ENCODE results near the gene CERS5.

Gene CERS5

DNA sequence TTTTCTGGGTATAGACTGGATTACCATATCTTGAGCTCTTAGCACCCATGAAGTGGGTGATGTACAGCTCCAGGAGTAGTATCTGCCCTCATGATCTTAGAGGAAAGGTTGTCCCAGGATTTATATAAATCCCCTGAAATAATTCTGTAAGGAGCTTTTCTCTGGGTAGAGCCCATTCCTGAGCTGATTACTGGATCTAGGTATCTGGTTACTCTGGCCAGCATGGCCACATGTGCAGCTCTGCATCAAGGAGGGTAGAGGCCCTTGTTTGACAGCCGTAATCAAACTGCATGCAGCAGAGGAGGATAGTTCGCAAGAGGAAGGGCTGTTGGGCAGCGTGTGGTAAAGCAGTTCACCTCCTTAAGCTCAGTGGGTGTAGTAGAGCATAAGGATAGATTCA is 46.6 kb downstream of the CERS5 start:
- peaks cover 17 to 54% of the 10 kb centered on the region in 2 donors for H3K36me3 ChIP-seq (ENCODE audit: control insufficient read depth in 1 of 2, insufficient read depth in 2 of 2, low read length in 2 of 2)
- no peak overlapping the region for H3K9ac ChIP-seq (ENCODE audit: low read depth in 1 of 2, low read length in 2 of 2)
- peaks cover 31 to 41% of the 10 kb centered on the region in 2 donors for H3K4me1 ChIP-seq (ENCODE audit: control insufficient read depth in 1 of 2, insufficient read depth in 2 of 2, low read length in 2 of 2)
- no peaks in the 10 kb centered on the region for H3K9me3 ChIP-seq (ENCODE audit: control insufficient read depth in 1 of 2, low read length in 2 of 2)
- peak overlapping the region in 1 of 2 donors; percentile 14 for H3K4me3 ChIP-seq (ENCODE audit: low read depth in 1 of 2, low read length in 2 of 2)
- H3K27ac ChIP-seq (ENCODE audit: low read depth, low read length): no peak overlapping the region
- H3K27me3 ChIP-seq (ENCODE audit: control insufficient read depth in 1 of 2, insufficient read depth in 2 of 2, low read length in 2 of 2): no peaks in the 10 kb centered on the region

DNA sequence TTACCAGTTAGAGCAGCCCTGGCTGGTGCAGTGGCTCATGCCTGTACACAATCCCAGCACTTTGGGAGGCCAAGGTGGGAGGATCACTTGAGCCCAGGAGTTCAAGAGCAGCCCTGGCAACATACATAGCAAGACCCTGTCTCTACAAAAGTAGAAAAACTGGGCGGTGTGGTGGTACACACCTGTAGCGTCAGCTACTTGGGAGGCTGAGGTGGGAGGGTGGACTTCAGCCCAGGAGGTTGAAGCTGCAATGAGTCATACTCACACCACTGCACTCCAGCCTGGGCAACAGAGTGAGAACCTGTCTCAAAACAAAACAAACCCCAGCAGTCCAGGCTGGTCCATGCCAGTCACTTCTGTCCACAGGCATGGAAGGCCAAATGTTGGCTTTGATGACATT is 47.8 kb downstream of the CERS5 start:
- Histone ChIP-seq H3K27me3 (ENCODE audit: control insufficient read depth in 1 of 2, insufficient read depth in 2 of 2, low read length in 2 of 2) (no peaks in the 10 kb centered on the region), H3K27ac (ENCODE audit: low read depth, low read length) (no peak overlapping the region), H3K36me3 (ENCODE audit: control insufficient read depth in 1 of 2, insufficient read depth in 2 of 2, low read length in 2 of 2) (peaks cover 17 to 50% of the 10 kb centered on the region in 2 donors), H3K4me1 (ENCODE audit: control insufficient read depth in 1 of 2, insufficient read depth in 2 of 2, low read length in 2 of 2) (peaks cover 32 to 39% of the 10 kb centered on the region in 2 donors), H3K9ac (ENCODE audit: low read depth in 1 of 2, low read length in 2 of 2) (no peak overlapping the region), H3K4me3 (ENCODE audit: low read depth in 1 of 2, low read length in 2 of 2) (no peak overlapping the region), H3K9me3 (ENCODE audit: control insufficient read depth in 1 of 2, low read length in 2 of 2) (no peaks in the 10 kb centered on the region)

DNA sequence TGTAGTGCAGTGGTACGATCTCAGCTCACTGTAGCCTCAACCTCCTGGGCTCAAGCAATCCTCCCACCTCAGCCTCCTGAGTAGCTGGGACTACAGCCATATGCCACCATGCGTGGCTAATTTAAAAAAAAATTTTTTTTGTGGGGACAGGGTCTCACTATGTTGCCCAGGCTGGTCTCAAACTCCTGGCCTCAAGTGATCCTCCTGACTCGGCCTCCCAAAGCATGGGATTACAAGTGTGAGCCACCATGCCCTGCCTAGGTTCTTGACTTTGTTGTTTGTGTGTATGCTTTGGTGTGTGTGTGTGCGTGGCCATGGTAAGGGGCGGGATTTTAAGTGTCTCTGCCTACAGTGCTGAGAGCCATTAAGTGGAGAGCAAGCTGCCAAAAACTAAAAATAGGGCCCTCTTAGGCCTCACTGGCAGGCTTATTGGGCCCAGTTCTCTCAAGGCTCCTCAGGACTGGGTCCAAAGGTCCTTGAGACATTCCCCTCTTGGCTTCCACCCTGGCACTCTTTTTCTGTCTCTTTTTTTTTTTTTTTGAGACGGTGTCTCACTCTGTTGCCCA is 50.0 kb downstream of the CERS5 start:
- no peak overlapping the region for H3K27ac ChIP-seq (ENCODE audit: low read depth, low read length)
- peaks cover 17 to 31% of the 10 kb centered on the region in 2 donors for H3K36me3 ChIP-seq (ENCODE audit: control insufficient read depth in 1 of 2, insufficient read depth in 2 of 2, low read length in 2 of 2)

DNA sequence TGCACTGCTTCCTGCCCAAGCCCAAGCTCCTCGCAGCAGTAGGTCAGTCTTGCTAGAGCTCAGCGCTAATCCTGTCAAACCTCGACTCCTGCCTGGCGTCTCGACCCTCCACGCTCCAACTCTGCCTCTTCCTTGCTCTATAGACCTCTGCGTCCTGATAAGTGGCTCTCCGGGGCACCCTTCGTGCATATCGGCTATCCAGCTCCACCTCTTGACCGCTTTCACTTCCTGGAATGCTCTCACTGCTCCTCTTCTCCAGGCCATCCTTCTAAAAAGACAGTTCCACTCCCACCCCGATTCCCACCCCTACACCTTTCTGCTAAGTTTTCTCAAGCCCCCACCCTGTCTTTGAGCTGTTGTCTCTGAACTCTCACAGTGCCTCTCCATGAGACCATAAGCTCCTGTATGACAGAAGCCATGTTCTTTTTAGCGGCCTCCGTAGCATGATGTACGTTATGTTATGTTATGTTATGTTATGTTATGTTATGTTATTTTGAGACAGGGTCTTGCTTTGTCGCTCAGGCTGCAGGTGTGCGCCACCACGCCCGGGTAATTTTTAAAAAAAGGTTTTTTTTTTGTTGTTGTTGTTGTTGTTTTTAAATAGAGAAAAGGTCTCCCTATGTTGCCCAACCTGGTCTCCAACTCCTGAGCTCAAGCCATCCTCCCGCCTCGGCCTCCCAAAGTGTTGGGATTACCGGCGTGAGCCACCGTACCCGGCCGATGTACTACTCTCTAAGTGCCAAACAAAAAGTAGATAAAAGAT is 54.5 kb downstream of the CERS5 start:
- peak overlapping the region; percentile 98 to 100 for H3K9ac ChIP-seq (ENCODE audit: low read depth in 1 of 2, low read length in 2 of 2)
- peak overlapping the region; percentile 99 to 100 for H3K4me3 ChIP-seq (ENCODE audit: low read depth in 1 of 2, low read length in 2 of 2)
- H3K36me3 ChIP-seq (ENCODE audit: control insufficient read depth in 1 of 2, insufficient read depth in 2 of 2, low read length in 2 of 2): peaks cover 0 to 11% of the 10 kb centered on the region in 2 donors
- H3K27me3 ChIP-seq (ENCODE audit: control insufficient read depth in 1 of 2, insufficient read depth in 2 of 2, low read length in 2 of 2): no peaks in the 10 kb centered on the region
- peaks cover 0 to 2% of the 10 kb centered on the region in 2 donors for H3K9me3 ChIP-seq (ENCODE audit: control insufficient read depth in 1 of 2, low read length in 2 of 2)
- H3K27ac ChIP-seq (ENCODE audit: low read depth, low read length): peak overlapping the region; percentile 97
- H3K4me1 ChIP-seq (ENCODE audit: control insufficient read depth in 1 of 2, insufficient read depth in 2 of 2, low read length in 2 of 2): peaks cover 35 to 61% of the 10 kb centered on the region in 2 donors

More for the DNA sequence above, 50.0 kb downstream of the CERS5 start:
- peaks cover 0 to 1% of the 10 kb centered on the region in 2 donors for H3K9me3 ChIP-seq (ENCODE audit: control insufficient read depth in 1 of 2, low read length in 2 of 2)
- no peak overlapping the region for H3K9ac ChIP-seq (ENCODE audit: low read depth in 1 of 2, low read length in 2 of 2)
- no peaks in the 10 kb centered on the region for H3K27me3 ChIP-seq (ENCODE audit: control insufficient read depth in 1 of 2, insufficient read depth in 2 of 2, low read length in 2 of 2)
- H3K4me1 ChIP-seq (ENCODE audit: control insufficient read depth in 1 of 2, insufficient read depth in 2 of 2, low read length in 2 of 2): peaks cover 30 to 47% of the 10 kb centered on the region in 2 donors
- H3K4me3 ChIP-seq (ENCODE audit: low read depth in 1 of 2, low read length in 2 of 2): no peak overlapping the region

DNA sequence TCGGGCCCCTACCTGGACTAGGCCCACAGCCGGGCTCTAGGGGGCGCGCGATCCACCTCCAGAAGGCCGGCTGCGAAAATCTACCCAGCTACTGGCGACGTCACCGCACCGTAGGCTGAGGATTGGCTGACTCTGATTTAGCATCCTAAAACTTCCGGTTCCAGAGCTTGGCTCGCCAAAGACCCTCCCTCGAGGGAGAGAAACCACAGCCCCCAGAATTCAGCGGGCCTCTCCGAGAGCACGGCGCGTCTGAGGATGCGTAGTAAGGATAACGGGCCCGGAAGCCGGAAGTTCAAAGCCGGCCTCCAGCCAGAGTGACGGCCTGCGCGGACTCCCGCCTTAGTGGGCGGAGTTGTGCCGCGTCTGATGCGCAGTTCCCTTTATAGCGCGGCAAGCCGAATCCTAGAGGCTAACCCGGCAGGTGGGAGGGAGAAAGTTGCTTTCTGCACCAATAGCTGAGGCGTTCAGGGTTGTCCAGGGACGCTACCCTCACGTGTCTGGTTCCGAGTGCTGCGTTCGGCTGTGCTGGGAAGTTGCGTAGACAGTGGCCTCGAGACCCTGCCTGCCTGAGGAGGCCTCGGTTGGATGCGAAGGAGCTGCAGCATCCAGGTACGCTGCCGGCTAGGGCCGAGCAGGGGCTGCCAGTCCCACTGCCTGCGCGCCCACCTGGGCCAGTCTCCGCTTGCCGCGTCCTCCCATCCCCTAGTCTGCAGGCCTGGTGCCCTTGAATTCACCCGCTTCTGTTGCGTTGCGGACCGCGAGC is 55.3 kb downstream of the CERS5 start, which contains the start of gene COX14:
Gene COX14 (plus strand): TSS at position 544 of the 763 bp plus-strand sequence. CDS start 7,808 bp downstream, outside the sequence.
- Histone ChIP-seq H3K9ac (ENCODE audit: low read depth in 1 of 2, low read length in 2 of 2) (peak within 1 kb of the TSS; percentile 98 to 100), H3K27ac (ENCODE audit: low read depth, low read length) (peak within 1 kb of the TSS; percentile 97), H3K27me3 (ENCODE audit: control insufficient read depth in 1 of 2, insufficient read depth in 2 of 2, low read length in 2 of 2) (no peaks in the 10 kb centered on the region), H3K36me3 (ENCODE audit: control insufficient read depth in 1 of 2, insufficient read depth in 2 of 2, low read length in 2 of 2) (peaks cover 0 to 18% of the 10 kb centered on the region in 2 donors), H3K4me1 (ENCODE audit: control insufficient read depth in 1 of 2, insufficient read depth in 2 of 2, low read length in 2 of 2) (peaks cover 32 to 63% of the 10 kb centered on the region in 2 donors), H3K9me3 (ENCODE audit: control insufficient read depth in 1 of 2, low read length in 2 of 2) (peaks cover 0 to 2% of the 10 kb centered on the region in 2 donors), H3K4me3 (ENCODE audit: low read depth in 1 of 2, low read length in 2 of 2) (peak within 1 kb of the TSS; percentile 99 to 100)

DNA sequence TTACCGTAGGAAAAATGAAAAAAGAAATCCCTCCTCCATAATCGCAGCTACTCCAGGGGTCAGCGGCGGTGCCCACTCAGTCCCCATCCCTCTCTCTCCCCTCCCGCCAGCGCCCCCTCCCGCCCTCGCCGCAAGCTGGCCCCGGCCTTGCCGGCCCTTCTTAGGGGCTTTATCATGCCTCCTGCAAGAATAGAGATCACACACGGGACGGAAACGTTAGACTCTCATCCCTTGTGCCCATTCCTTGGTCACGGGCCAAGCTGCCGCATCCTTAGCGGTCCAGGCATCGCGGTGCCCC is 55.8 kb downstream of the CERS5 start:
- Histone ChIP-seq H3K27ac (ENCODE audit: low read depth, low read length) (peak overlapping the region; percentile 87), H3K9me3 (ENCODE audit: control insufficient read depth in 1 of 2, low read length in 2 of 2) (peaks cover 0 to 2% of the 10 kb centered on the region in 2 donors), H3K4me3 (ENCODE audit: low read depth in 1 of 2, low read length in 2 of 2) (peak overlapping the region; percentile 55 to 65), H3K9ac (ENCODE audit: low read depth in 1 of 2, low read length in 2 of 2) (peak overlapping the region in 1 of 2 donors; percentile 44), H3K36me3 (ENCODE audit: control insufficient read depth in 1 of 2, insufficient read depth in 2 of 2, low read length in 2 of 2) (peaks cover 0 to 17% of the 10 kb centered on the region in 2 donors), H3K4me1 (ENCODE audit: control insufficient read depth in 1 of 2, insufficient read depth in 2 of 2, low read length in 2 of 2) (peaks cover 32 to 64% of the 10 kb centered on the region in 2 donors), H3K27me3 (ENCODE audit: control insufficient read depth in 1 of 2, insufficient read depth in 2 of 2, low read length in 2 of 2) (no peaks in the 10 kb centered on the region)

DNA sequence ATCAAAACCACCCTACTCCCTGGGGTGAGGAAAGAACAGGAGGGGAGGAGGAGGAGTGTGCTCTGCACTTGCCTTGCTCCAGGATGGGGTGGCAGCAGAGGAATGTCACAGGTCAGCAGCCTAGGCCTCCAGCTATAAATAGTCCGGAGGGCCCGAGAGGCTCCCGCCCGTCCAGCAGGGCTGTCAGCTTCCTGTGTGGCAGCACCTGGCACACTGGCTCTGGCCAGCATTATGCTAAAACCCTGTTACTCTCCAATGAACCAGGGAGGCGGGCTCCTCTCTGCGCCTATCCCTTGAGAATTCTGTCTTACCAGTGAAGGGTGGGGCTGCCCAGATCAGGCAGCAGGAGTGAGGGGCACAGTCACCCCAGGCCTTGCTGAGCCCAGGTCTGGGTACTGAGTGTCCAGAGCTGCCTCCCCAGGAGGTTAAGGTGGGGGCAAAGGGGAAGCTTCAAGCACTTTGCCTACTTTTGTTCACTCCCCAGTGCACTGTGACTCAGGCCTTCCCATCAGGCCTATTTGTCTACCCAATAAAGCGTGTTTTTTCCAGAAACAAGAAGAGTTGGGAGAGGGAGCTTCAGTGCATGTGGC is 56.3 kb downstream of the CERS5 start:
- Histone ChIP-seq H3K9ac (ENCODE audit: low read depth in 1 of 2, low read length in 2 of 2) (peak overlapping the region; percentile 44 to 77), H3K27ac (ENCODE audit: low read depth, low read length) (peak overlapping the region; percentile 87), H3K4me1 (ENCODE audit: control insufficient read depth in 1 of 2, insufficient read depth in 2 of 2, low read length in 2 of 2) (peaks cover 32 to 63% of the 10 kb centered on the region in 2 donors)

DNA sequence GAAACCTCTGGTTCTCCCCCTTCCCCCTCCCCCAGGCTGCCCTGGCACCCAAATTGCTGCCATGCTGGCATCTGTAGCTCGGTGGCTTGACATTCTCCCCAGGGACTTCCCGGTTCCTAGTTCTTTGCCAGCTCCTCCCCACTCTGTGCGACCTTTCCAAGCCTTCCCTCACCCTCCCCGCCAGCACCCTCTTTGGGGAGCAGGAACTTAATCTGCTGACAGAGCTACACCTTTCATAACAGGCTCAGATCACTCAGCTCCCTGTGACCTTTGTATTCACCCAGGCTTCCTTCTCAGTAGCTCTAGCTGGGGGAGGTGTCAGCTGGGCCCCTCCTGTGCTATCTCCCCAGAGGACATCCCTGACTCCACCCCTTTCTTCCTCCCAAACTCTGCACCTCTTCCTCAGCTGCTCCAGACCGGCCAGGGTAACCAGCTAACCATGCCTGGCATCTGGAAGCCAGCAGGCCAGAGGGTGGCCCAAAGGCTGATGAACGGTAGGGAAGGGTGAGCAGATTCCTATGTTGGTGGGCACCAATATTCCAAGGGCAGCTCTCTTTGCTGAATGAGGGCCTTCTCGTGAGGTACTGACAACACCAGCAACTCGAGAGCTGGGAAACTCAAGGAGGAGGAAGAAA is 56.9 kb downstream of the CERS5 start:
- H3K9me3 ChIP-seq (ENCODE audit: control insufficient read depth in 1 of 2, low read length in 2 of 2): peaks cover 0 to 2% of the 10 kb centered on the region in 2 donors
- peak overlapping the region; percentile 87 for H3K27ac ChIP-seq (ENCODE audit: low read depth, low read length)
- H3K27me3 ChIP-seq (ENCODE audit: control insufficient read depth in 1 of 2, insufficient read depth in 2 of 2, low read length in 2 of 2): no peaks in the 10 kb centered on the region
- H3K4me3 ChIP-seq (ENCODE audit: low read depth in 1 of 2, low read length in 2 of 2): peak overlapping the region; percentile 55 to 65
- H3K9ac ChIP-seq (ENCODE audit: low read depth in 1 of 2, low read length in 2 of 2): peak overlapping the region; percentile 44 to 77
- H3K4me1 ChIP-seq (ENCODE audit: control insufficient read depth in 1 of 2, insufficient read depth in 2 of 2, low read length in 2 of 2): peaks cover 37 to 66% of the 10 kb centered on the region in 2 donors
- peaks cover 0 to 15% of the 10 kb centered on the region in 2 donors for H3K36me3 ChIP-seq (ENCODE audit: control insufficient read depth in 1 of 2, insufficient read depth in 2 of 2, low read length in 2 of 2)

More for the DNA sequence above, 56.3 kb downstream of the CERS5 start:
- peak overlapping the region; percentile 55 to 65 for H3K4me3 ChIP-seq (ENCODE audit: low read depth in 1 of 2, low read length in 2 of 2)
- peaks cover 0 to 2% of the 10 kb centered on the region in 2 donors for H3K9me3 ChIP-seq (ENCODE audit: control insufficient read depth in 1 of 2, low read length in 2 of 2)
- H3K36me3 ChIP-seq (ENCODE audit: control insufficient read depth in 1 of 2, insufficient read depth in 2 of 2, low read length in 2 of 2): peaks cover 0 to 15% of the 10 kb centered on the region in 2 donors
- no peaks in the 10 kb centered on the region for H3K27me3 ChIP-seq (ENCODE audit: control insufficient read depth in 1 of 2, insufficient read depth in 2 of 2, low read length in 2 of 2)

DNA sequence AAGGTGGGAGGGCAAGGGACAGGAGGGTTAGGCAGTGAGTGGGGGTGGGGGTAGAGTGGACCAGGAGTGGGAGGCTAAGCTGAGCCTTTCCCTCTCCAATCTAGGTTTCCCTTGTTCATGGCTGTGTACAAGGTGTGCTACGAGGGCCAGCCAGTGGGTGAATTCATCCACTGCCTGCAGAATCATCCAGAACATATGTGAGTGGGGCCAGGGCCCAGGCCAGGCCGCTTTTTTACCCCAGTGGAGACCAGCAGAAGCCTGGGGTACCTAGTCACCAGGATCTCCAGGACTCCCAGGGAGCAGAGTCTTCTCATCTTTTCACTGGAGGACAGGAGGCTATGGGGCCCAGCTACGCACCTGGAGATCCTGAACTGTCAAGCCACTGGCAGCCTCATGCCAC is 57.9 kb downstream of the CERS5 start:
- Histone ChIP-seq H3K4me1 (ENCODE audit: control insufficient read depth in 1 of 2, insufficient read depth in 2 of 2, low read length in 2 of 2) (peaks cover 45 to 69% of the 10 kb centered on the region in 2 donors), H3K27ac (ENCODE audit: low read depth, low read length) (peak overlapping the region; percentile 87), H3K9me3 (ENCODE audit: control insufficient read depth in 1 of 2, low read length in 2 of 2) (peaks cover 0 to 2% of the 10 kb centered on the region in 2 donors), H3K27me3 (ENCODE audit: control insufficient read depth in 1 of 2, insufficient read depth in 2 of 2, low read length in 2 of 2) (no peaks in the 10 kb centered on the region), H3K36me3 (ENCODE audit: control insufficient read depth in 1 of 2, insufficient read depth in 2 of 2, low read length in 2 of 2) (peaks cover 0 to 15% of the 10 kb centered on the region in 2 donors), H3K9ac (ENCODE audit: low read depth in 1 of 2, low read length in 2 of 2) (peak overlapping the region; percentile 44 to 77), H3K4me3 (ENCODE audit: low read depth in 1 of 2, low read length in 2 of 2) (peak overlapping the region in 1 of 2 donors; percentile 6)
